NCI-H2107 treated with DMSO at 0.1 percent for 48 hours (cell line): ENCODE data around the gene PABPC1L.

ENCODE experiments used
- DNase-seq: peaks from one replicate; lab custom pipeline; 2025; ENCODE audit not compliant: unreplicated experiment; lab: John Stamatoyannopoulos, UW

PABPC1L gene

DNA sequence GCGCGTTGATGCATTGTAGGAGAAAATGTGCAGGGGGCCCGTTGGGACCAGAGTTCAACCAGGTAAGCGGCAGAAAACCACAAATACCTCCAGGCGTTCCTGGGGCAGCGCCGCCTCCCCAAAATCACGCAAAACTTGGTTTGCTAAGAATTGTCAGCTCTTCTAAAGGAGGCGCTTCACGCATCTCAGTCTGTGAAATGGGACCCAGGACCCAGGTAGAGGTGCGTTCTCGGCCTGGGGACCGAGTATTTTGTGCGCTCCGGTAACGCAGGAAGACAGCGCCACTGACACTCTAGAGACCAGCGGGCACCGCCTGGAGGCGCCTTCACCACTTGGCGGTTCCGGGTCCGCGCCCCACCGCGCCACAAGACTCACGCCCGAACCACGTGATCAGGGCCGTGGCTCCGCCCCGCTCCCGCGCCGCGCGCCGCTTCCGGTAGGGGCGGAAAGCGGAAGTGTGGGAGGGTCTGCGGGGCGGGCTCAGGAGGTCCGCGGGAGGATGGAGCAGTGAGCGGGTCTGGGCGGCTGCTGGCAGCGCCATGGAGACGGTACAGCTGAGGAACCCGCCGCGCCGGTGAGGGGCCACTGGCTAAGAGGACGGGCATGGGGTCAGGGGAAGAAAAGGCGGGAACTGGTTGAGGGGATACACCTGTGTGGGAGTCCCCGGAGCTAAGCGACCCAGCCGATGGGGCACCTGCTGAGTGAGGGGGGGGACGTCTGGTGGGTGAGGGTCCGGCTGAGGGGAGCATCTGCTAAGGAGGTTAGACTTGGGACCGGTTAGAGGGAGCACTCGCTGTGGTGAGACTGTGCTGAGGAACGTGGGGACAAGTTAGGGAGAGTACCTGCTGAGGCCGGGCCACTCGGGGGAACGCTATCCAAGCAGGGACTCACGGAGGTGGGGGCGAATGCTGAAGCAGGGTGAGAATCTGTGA, 56.4 kb downstream of the PABPC1L start, which contains the start of gene STK4:
Gene STK4, plus strand, starts transcription at position 483 of the 932 bp plus-strand sequence. Its CDS starts 57 bp downstream, at position 540.
- peak; percentile 23 for DNase-seq

DNA sequence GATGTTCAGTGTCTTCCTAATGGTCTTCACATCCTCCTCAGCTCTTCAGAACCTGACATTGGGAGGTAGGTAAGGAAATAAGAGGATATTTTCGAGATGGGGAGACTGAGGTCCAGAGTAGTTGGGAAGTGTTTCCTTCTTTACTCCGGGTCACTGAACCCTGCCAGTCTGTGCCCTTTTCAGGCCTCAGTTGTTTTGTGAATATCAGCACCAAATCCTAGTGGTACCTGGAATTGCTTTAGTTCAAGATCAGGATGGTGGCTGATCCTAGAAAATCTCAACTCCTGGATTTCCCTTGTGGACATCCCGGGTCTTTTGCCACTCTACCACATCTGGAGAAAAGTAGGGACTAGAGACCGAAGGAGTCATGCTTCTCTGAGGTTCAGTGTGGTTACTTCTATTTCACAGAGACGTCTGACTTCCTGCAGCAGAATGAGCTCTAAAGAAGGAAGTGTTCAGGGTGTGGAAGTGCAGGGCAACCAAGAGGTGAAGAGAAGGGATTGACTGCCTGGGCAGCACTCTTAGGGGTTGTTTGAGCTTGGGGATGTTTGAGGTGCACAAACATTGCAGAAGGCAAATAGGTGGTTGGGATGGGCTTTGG, 57.4 kb downstream of the PABPC1L start:
- no peak for DNase-seq

DNA sequence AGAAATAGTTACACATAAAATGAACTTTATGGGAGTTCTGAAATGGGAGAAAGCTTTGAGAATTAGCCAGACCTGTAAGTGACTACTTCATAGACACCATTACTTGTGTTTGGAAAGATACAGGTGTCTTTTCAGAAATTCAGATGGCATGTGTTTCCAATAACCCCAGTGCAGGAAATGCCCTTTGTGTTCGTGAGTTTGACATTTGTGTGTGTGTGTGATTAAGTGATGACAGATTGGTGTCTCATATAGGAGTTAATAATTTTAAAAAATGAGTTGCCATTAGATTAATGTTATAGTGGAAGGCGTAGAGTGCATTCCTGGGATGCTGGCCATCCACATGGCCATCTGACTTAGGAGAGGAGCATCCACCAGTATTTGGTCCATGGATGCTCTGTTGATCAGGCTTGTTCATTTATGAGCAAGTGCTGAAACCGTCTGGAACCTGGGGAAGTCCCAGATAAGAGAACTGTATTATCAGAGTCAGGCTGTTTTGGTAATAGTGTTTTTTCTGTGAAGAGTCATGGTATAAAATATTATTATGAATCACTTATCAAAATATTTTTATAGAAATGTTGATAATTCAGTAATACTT, 59.5 kb downstream of the PABPC1L start:
- DNase-seq: no peak

DNA sequence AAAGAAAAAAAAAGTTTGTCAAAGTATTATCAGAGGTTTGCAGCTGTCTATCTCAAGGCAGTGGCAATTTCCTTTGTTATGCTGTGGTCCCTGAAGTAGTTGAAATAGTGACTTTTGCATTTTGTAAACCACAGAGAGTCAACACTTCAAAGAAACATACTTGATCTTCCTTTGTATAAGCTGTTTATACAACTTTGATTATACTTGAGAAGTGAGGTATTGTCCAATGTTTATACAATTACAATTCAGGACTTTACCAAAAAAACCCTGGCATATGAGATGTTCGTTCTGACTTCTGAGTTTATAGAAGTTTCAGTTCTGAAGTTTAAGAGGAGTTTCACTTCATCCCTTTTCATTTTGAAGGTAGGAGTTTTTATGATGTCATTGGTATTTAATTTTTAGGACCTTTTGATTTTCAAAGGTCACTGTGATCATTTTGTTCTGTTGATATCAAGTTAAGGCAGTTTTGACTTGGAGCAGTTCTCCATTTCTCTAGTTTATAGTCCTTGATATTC, 60.4 kb downstream of the PABPC1L start:
- peak; percentile 14 for DNase-seq

DNA sequence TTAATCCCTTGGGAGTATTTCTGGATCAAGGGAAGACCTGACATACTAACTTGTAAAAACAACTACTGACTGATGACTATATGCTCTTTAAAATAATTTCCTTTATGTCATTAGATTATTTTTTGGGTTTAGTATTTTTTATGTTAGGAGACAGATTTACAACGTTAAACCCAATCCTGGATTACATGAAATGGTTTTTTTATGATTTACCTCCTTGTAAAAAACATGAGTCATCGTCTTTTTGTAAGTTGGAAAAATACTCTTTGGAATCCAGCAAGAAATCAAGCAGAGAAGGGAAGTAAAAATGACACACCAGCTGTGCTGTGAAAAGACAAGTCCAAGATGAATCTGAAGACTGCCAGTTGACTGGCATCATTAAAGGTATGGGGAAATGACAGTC, 63.2 kb downstream of the PABPC1L start:
- DNase-seq: no peak

DNA sequence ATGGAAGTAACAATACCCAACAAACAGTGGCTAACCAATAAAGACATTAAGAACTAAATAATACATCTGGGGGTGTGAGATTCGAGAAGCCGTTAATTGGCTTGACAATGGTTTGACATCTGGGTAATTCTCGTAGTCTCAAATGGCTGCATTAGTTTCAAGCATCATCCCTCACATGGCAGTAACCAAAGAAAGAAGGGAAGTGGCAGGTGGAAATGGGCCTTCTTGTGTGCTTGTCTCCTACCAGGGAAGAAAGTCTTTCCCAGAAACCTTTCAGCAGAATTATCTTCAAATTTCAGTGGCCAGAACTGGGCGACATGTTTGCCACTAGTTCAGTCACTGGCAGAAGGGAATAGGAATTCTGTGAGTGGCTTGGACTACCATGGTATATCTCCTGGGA, 66.8 kb downstream of the PABPC1L start:
- DNase-seq: no peak

DNA sequence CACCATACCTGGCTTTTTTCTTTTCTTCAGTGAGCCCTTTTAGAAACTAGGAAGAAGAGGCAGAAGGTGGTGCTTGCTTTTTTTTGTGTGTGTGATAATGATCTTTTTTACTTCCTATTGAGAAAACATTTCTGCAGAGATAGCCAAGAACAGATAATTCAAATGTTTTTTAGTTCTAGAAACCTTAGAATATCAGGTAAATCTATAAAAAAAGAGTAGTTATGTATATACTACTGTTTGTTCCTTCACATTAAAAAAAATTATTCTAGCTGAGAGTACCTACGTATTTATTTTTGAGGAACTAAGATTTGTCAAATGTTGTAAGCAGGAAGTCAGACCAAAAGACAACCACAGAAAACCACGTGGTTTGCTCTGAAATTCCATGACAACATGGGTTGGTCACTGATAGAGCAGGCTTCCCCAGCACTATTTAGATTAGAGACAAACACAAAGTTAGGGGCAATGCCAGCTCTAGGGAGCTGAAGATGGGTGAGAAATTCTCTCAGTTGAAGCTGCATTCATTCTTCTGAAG, 69.3 kb downstream of the PABPC1L start:
- DNase-seq: no peak

DNA sequence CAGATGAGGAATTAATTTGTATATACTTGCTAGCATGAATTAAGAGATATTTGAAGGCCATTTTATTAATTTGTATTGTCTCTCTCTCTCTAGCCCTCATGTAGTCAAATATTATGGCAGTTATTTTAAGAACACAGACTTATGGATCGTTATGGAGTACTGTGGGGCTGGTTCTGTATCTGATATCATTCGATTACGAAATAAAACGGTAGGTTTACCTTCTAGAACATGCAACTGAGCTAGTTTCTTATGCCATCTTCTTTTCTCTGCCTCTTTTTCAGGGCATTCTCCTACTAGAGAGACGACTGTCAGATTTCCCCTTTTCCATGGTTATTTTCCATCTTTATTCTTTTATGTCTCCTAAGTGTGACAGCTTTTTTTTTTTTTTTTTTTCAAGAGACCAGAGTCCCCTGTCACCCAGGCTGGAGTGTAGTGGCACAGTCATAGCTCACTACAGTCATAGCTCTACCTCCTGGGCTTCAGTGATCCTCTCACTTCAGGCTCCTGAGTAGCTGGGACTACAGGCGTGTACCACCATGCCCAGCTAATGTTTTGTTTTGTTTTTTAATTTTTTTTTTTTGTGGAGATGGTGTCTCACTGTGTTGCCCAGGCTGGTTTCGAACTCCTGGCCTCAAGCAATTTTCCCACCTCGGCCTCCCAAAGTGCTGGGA, 72.0 kb downstream of the PABPC1L start:
- no peak for DNase-seq

DNA sequence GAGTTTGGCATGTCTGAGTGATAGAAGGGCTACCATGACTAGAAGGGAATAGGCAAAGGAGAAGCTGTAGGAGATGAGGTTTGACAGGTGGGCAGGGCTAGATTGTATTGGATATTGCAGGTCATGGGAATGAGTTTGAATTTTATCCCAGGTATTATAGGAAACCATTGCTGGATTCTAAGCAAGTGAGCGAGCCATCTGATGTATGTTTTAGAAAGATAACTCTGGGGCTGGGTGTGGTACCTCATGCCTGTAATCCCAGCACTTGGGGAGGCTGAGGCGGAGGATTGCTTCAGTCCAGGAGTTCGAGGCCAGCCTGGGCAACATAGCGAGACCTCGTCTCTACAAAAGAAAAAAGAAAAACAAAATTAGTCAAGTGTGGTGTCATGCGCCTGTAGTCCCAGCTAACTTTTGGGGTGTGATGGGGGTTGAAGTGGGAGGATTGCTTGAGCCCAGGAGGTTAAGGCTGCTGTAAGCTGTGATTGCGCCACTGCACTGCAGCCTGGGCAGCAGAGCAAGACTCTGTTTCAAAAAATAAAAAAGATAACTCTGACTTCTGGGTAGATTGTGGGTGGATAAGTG, 73.3 kb downstream of the PABPC1L start:
- DNase-seq: no peak

DNA sequence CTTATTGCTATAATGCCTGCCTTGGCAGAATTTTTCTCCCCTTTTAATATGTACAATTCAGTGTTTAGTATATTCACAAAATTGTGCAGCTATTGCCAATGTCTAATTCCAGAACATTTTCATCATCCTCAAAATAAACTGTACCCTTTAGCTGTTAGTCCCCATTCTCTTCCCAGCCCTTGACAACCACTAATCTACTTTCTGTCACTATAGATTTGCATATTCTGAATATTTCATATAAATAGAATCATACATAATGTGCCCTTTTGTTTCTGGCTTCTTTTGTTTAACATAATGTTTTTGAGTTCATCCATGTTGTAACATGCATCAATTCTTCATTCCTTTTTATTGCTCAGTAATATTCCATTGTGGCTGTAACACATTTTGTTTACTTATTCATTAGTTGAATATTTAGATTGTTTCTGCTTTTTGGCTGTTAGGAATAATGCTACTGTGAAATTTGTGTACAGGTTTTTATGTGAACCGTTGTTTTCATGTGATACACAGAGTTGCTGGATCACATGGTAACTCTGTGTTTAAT, 78.8 kb downstream of the PABPC1L start:
- DNase-seq: no peak
